Left hindlimb (tissue), 1 donor: Measurements from ENCODE around the gene SLC23A1.
"Not testable (repeated sequence)": the region's sequence is repeated elsewhere in the genome, so short reads cannot be mapped to it uniquely, and the experiment has no call there.

Source experiments
- DNase-seq: peaks from one replicate; pipeline ENCODE4 v3.0.0-alpha.2; 2018

Gene SLC23A1

DNA sequence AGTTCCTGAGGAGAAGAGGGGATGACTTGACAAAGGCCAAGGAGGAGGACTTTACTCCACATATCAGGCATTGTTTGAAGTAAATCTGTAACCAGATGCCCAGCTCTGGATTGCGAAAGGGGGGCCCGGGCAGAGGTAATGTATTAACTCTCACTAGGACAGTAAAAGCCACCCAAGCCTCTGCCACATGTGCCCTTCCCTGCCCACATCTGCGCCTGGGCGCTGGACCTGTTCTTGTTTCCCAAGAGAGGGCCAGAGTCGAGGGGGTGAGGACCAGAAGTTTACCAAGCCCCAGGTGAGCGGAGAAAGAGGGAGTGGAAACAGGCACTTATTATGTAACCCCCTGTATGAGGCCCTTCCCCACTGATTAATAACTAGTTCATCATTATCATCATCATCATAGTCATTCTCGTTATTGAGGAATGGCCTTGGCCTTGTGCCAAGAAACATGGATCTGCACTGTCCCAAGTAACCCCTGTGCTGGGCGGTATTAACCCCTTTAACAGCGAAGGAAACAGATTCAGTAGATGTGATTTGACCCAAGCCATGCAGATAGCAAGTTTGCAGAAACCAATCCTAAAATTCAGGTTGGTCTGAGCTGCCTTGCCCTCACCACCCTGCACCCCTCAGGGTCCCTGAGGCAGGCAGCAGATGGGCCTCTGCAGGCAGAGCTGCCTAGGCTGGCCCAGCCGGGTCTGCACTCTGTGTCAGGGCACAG, at the start of gene SLC23A1:
Gene SLC23A1 (minus strand): TSS at position 23 of the 718 bp plus-strand sequence. CDS start 44 bp downstream, outside the sequence.
- DNase-seq = no peak

DNA sequence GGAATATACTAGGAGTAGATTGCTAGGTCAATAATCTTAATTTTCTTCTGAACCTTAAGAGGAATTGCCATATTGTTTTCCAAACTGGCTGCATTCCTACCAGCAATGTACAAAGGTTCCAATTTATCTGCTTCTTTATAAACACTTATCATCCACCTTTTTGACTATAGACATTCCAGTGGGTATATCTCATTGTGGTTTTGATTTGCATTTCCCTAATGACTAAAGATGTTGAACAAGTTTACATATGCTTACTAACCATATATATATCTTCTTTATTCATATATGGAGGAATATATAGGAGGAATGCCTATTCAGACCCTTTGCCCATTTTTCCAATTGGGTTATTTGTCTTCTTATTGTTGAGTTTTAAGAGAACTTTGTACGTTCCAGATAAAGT, 48.6 kb upstream of the SLC23A1 start:
- no peak for DNase-seq

DNA sequence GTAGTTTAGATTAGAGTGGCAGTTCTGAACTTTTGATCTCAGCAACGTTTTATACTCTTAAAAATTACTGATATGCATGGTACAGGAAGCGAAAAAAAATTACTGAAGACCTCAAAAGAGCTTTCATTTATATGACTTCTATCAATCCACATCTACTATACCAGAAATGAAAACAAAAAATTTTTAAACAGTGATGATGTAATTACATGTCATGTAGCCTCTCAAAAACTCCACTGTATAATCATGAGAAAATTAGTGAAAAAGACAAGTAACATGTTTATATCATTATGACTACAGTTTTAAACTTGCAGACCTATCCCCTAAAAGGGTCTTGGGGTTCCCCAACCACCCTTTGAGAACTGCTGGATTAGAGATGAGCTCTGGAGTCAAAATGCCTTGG, 46.9 kb upstream of the SLC23A1 start:
- DNase-seq = no peak

GRCh38 chr5:139426203-139426885, 43.2 kb upstream of the SLC23A1 start:
- no peak for DNase-seq

DNA sequence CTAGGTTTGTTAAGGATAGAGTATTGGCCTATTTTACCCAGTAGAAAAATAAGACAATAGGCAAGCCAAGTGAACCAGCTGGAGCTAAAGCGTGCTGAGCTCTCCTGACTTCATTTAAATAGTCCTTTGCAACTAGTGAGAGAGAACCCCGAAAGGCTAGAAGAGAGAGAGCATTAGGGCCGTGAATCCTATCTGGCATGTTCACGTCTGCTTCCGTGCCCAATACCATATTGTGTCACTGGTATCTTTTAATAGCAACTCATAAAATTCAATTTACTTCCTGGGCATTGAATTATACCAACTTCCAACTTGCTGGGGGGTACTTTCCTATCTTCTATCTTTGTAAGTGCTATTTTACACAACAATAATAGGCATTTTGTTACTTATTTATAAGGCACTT, 42.4 kb upstream of the SLC23A1 start:
- no peak for DNase-seq

- DNase-seq = no peak
Measured at GRCh38 chr5:139422307-139422893, 39.3 kb upstream of the SLC23A1 start.

DNA sequence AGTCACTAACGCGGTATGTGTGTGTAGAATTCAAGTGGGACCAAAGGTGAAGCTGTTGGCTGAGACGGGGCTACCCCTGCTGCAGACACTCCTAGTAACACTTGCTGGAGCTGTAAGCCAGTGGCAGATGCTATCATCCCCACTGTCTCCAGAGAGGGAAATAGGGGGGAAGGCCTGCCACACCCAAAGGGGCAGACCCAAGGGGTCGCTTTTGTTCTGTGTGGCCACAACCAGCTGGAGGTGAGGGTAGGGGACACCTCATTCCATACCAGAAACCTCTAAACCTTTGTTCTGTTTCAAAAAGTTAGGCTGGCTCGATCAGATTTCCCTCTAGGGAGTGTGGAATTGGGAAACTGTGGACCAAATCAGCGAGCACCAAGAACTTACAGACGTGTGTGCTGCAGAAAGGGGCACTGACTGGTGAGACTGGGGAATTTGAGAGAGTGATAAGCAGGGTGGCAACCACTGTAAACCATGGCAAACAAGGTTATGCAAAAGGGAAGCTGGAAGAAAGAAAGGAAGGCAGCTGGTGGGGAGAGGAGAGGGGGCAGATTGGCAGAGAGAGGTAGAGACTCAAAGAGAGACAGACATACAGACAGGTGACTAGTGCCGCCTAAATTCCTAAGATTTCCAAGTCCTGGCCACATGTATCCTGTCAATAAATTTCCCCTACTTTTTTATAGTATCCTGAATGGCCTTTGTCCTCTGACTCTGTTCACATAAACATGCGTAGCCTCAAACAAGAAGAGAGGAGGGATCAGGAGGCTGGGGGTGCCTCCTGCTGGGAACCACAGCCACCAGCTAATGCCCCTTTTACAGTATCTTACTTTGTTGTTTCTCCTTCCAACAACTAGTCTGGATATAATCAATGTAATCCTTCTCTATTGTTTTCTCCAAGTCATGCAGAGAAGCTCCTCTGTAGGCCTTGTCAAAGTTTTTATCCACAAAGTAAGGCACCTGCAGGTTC, 36.4 kb upstream of the SLC23A1 start:
- DNase-seq = no peak

DNA sequence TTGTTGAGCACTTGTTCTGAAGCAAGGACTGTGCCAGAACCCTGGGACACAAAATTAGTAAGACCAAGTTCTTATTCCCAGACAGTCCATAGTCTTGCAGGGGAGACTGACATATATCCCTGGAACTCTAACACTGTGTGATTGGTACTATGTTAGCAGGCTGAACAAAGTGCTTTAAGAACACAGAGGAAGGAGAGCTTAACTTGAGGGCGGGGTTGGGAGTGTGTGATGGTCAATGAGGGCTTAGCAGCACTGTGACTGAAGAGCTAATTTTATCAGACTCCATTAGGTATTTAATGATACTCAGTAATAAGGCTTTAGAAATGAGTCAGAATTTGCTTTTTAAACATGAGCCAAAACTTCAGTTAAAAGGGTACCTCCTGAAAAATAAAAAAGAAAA, 35.7 kb upstream of the SLC23A1 start:
- no peak for DNase-seq

DNA sequence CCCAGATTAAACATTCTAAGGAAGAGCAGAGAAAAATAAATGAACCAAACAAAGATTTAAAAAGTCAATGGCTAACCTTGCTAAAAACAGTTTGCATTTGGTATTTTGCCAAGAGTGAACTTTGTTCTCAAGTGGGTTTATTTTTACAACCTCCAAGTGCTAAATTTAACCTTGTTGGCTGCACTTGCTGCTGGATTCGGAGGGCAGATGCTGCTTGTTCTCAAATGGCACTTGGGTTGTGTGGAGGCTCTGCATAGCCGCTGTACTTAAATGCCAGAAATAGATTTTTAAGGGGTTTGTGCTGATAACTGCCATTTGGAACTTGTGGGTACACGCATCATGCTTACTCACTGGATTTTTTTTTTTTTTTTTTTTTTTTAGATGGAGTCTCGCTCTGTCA, 34.1 kb upstream of the SLC23A1 start:
- no peak for DNase-seq

DNA sequence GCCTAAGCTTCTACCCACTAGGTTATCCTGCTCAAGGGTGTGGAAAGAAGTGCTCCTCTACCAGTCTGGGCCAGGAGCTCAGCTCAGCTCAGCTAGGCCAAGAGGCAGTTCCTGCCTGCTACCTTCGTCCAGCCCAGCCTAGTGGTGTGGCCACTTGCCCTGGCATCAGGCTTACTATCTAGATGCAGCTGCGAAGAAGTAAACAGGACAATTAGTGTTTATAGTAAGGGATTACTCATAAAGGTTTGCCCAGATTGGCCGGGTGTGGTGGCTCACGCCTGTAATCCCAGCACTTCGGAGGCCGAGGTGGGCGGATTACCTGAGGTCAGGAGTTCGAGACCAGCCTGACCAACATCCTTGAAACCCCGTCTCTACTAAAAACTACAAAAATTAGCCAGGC, 33.6 kb upstream of the SLC23A1 start:
- DNase-seq = no peak

DNA sequence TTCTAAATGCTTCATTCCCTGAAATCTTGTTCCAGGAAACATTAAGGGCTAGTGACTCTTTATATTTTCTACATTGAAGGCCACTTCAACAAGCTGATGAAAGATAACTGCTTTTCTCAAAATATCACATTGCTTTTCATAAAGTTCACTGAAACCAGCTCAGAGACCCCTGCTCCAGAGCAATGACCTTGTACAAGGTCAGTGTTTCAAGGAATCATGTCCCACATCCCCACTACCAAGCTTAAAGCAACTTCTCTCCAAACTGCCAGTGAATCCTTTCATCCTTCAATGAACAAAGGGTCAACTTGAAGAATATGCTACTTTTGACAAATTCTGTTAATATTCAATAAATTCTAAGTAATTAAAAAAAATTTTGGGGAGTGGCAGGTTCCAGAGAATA, 32.8 kb upstream of the SLC23A1 start:
- DNase-seq = no peak

DNA sequence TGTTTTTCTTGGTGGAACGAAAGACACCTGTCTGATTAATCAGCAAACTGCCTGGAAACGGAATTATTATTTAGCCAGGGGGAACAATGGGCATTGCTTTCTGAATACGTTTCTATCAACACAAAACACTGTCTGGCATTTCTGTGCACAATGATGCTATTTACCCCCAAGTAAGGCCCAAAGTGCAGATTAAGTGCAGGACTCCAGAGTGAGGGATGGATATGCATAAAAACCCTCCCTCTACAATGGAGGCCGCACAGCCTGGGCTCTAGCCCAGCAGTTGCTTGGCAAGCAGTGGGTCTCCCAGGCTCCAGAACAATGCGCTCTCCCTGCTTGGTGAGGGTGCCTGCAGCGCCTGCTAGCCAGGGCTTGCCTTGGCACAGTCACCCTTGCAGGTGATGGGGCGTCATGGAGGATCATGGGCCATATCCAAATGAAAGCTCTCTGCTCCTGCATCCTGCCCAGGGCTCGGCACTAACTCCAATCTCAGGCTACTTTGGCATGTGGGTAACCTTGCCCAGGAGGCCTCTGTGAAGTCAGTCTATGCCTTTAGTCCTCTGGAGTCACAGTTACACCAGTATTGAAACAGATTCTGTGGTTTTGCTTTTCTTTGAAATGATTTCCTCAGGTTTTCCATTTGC, 32.2 kb upstream of the SLC23A1 start:
- DNase-seq = no peak

- DNase-seq = peak; percentile 57
Measured at GRCh38 chr5:139414581-139415130, 31.6 kb upstream of the SLC23A1 start.

DNA sequence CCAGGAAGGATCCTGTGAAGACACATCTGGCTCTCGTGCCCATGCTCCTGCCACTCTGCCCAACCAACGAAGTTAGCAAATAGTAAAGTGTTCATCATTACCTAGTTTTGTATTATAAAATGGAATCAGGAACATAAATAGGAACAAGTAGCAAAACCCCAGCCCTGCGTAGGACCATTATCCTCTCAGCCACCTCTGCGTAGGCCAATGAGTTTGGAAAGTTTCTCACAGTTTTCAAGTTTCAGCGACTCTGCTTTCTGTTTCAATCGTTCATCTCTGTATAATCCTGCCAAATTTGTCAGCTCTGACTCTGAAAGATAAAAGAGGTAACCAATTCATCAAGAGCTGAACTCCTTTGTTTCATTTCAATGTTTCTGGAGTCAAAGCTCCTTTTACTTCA, 30.9 kb upstream of the SLC23A1 start:
- no peak for DNase-seq

- no peak for DNase-seq
Measured at GRCh38 chr5:139413153-139413552, 30.1 kb upstream of the SLC23A1 start.

- DNase-seq = no peak
Measured at GRCh38 chr5:139410993-139411828, 28.1 kb upstream of the SLC23A1 start.

DNA sequence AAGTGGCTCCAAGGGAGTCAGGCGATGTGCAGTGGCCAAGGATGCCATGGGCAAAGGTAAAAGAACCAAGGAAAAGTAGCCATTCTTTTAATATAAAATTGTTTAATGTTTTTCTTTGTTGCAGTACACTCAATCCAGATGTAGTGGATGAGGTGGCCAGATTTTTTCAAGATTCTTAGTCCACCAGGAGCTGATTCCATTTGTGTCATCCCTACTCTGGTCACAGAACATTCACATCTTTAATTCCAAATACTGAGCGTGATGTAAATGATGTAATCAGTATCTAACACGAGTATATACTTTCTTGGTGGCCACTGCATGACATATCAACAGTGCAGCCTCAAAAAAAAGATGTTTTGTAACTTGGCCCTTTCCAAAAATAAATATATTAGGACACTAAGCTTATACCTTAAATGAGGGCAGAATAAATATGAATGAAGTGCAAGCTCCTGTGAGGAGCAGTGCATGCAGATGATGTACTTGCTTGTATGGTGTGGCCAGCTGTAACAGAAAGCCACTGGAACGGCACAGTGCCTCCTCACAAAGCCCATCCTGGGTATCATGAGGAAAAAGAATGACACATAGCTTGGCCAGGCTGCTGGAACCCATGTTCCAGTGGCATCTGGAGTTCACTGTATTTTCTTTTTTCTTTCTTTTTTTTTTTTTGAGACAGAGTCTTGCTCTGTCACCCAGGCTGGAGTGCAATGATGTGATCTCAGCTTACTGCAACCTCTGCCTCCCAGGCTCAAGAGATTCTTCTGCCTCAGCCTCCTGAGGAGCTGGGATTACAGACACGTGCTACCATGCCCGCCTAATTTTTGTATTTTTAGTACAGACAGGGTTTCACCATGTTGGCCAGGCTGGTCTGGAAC, 27.3 kb upstream of the SLC23A1 start:
- no peak for DNase-seq

DNA sequence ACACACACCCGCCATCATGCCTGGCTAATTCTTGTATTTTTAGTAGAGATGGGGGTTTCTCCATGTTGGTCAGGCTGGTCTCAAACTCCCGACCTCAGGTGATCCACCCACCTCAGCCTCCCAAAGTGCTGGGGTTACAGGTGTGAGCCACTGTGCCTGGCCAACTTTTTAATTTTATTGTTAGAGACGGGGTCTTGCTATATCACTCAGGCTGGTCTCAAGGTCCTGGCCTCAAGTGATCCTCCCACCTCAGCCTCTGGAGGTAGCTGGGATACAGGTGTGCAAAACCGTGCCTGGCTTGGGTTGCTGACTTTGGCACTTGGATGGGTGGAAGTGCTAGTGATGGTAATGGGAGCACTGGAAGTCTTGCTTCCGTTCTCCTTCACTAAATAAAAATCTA, 26.0 kb upstream of the SLC23A1 start:
- DNase-seq = not testable (repeated sequence)

GRCh38 chr5:139408191-139408590, 25.1 kb upstream of the SLC23A1 start:
- DNase-seq = no peak

DNA sequence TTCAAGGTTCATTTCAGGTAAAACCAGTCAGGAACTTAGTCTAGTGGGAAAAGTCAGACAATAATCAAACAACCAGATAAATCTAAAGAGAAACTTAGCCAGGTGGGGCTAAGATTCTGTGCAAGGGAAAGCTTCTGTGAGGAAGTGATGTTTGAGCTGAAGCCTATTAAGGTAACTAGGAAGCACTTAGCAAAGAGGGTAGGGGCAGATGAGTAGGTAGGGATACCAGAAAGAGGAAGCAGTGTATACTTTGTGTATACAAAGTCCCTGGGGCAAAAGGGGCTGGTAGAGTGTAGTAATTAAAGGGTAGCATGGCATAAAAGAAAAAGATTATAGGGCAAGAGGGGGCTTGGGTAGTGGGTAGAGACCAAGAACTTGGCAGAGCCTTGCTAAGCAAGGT, 24.4 kb upstream of the SLC23A1 start:
- no peak for DNase-seq
